ENCODE data around the gene PTGER2.

The PTGER2 gene

DNA sequence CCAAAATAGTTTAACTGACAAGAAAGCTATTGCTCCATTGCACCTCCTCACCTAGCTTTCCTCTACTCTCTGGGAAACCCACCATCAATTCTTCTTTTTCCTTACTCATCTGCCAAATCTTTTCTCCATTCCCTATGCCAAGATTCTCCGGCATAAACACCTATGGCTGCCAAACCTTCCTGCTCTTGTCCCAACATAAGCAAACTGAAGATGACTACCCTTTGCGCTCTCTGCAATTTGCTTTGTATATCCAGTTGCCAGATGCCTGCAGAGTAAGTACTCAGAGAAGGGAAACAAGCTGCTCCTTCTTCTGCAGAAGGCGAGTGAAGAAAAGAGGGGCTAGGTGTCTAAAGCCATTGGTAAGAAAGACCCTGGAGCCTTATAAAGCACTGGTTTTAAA is 11.5 kb downstream of the PTGER2 start:
- TF ChIP-seq, protein P1, sequence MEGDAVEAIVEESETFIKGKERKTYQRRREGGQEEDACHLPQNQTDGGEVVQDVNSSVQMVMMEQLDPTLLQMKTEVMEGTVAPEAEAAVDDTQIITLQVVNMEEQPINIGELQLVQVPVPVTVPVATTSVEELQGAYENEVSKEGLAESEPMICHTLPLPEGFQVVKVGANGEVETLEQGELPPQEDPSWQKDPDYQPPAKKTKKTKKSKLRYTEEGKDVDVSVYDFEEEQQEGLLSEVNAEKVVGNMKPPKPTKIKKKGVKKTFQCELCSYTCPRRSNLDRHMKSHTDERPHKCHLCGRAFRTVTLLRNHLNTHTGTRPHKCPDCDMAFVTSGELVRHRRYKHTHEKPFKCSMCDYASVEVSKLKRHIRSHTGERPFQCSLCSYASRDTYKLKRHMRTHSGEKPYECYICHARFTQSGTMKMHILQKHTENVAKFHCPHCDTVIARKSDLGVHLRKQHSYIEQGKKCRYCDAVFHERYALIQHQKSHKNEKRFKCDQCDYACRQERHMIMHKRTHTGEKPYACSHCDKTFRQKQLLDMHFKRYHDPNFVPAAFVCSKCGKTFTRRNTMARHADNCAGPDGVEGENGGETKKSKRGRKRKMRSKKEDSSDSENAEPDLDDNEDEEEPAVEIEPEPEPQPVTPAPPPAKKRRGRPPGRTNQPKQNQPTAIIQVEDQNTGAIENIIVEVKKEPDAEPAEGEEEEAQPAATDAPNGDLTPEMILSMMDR (IDR thresholded peaks at IDR 0.05; ENCODE audit: low read depth, low read length, missing control alignments): no peak
- DNase-seq (ENCODE audit: low read depth): no peak
- no peak overlapping the region for H3K4me3 ChIP-seq (ENCODE audit: low read depth, low read length)

DNA sequence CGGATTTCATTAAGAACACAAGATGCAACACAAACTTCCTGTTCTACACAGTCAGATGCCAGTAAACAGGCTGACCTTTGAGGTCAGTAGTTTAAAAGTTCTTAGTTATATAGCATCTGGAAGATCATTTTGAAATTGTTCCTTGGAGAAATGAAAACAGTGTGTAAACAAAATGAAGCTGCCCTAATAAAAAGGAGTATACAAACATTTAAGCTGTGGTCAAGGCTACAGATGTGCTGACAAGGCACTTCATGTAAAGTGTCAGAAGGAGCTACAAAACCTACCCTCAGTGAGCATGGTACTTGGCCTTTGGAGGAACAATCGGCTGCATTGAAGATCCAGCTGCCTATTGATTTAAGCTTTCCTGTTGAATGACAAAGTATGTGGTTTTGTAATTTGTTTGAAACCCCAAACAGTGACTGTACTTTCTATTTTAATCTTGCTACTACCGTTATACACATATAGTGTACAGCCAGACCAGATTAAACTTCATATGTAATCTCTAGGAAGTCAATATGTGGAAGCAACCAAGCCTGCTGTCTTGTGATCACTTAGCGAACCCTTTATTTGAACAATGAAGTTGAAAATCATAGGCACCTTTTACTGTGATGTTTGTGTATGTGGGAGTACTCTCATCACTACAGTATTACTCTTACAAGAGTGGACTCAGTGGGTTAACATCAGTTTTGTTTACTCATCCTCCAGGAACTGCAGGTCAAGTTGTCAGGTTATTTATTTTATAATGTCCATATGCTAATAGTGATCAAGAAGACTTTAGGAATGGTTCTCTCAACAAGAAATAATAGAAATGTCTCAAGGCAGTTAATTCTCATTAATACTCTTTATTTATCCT is 13.5 kb downstream of the PTGER2 start:
- peak; percentile 8 for DNase-seq (ENCODE audit: low read depth)
- TF ChIP-seq, protein P1 (IDR thresholded peaks at IDR 0.05; ENCODE audit: low read depth, low read length, missing control alignments): no peak
- no peak overlapping the region for H3K4me3 ChIP-seq (ENCODE audit: low read depth, low read length)

DNA sequence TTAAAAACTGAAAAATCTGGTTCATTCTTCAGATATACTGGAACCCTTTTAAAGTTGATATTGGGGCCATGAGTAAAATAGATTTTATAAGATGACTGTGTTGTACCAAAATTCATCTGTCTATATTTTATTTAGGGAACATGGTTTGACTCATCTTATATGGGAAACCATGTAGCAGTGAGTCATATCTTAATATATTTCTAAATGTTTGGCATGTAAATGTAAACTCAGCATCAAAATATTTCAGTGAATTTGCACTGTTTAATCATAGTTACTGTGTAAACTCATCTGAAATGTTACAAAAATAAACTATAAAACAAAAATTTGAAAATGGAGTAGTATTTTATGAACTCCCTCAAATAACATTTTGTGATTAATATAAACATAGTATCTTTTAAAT is 14.2 kb downstream of the PTGER2 start:
- TF ChIP-seq, protein P1 (IDR thresholded peaks at IDR 0.05; ENCODE audit: low read depth, low read length, missing control alignments): no peak
- no peak for DNase-seq (ENCODE audit: low read depth)
- H3K4me3 ChIP-seq (ENCODE audit: low read depth, low read length): no peak overlapping the region

DNA sequence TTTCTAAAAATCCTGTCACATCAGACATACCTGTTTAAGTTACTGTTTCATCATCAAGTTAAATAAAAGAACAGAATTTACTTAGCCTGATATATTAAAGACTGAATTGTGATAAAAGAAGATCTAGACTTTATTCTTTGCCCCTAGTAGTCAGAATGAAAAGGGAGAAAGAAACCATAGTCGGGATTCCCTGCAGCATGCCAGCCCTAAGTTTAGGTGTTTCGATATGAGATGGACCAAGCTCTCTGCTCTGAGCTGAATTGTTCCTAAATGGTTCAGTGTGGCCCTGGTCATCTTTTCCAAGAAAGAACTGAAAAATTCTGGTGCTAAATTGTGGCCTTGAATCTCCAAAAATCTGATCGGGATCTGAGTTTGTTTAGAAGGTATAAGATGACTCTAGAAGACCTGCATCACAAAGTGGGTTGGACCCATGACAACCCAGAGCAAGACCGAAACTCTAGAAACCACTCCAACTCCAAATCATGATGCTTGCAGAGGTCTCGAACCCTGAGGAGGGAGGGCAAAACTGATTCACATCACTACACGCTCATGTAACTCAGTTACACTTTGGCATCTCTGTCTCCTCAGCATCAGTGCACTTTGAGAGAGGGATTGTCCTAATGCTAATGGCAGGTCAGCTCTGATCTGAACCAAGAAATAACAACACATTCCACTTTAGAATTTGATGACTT is 15.7 kb downstream of the PTGER2 start:
- TF ChIP-seq, protein P1 (IDR thresholded peaks at IDR 0.05; ENCODE audit: low read depth, low read length, missing control alignments): no peak

DNA sequence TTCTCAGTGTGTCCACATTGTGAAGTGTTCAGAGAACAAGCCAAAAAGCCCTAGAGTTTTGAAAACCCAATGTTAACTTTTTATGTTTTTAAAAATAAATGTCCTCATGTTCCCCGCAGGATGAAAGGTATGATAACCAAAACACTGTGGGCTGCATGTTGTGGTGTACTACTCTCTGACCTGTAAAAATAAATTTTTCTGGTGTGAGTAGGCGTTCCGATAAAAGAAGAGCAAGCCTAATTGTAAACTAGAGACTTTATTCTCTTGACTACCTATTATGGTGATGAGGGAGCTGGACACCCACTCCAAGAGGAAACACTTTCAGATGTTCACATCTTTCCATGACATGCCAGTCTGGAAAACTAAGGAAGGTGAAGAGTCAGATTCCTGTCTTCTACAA is 18.2 kb downstream of the PTGER2 start:
- TF ChIP-seq, protein P1 (IDR thresholded peaks at IDR 0.05; ENCODE audit: low read depth, low read length, missing control alignments): no peak
- no peak for DNase-seq (ENCODE audit: low read depth)

More for the DNA sequence above, 15.7 kb downstream of the PTGER2 start:
- DNase-seq (ENCODE audit: low read depth): peak; percentile 13
- no peak overlapping the region for H3K4me3 ChIP-seq (ENCODE audit: low read depth, low read length)

DNA sequence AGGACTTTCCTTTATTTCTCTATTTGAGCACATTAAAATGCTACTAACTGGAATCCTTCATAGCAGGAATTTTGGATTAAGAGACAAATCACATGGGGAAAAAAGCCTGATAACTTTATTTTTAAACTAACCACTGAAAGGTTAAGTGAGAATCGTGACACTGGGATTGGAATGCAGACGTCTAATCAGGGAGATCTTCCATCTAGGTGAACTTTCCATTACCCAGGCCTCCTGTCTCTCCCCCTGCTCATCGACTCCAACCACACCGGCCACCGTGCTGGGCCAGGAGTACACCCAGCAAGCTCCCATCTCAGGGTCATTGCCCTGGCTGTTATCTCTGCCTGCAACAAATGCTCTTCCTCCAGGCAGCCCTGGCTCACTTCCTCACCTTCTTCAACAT is 19.0 kb downstream of the PTGER2 start:
- TF ChIP-seq, protein P1 (IDR thresholded peaks at IDR 0.05; ENCODE audit: low read depth, low read length, missing control alignments): no peak
- H3K4me3 ChIP-seq (ENCODE audit: low read depth, low read length): no peak overlapping the region
- DNase-seq (ENCODE audit: low read depth): no peak

More for the DNA sequence above, 18.2 kb downstream of the PTGER2 start:
- no peak overlapping the region for H3K4me3 ChIP-seq (ENCODE audit: low read depth, low read length)
